Subcutaneous abdominal adipose tissue (tissue), 5 donors: ENCODE measurements around the gene GPSM1.

Experiments used
- H3K27ac ChIP-seq: one replicate; pipeline ENCODE4 v1.7.0; 2013; ENCODE audit warnings: low read depth, mild to moderate bottlenecking, inconsistent platforms, low read length, moderate library complexity
- H3K27me3 ChIP-seq, 5 donors: one replicate each; pipeline ENCODE4 v1.7.0; 2013; ENCODE audit warnings: low read length in 5 of 5, inconsistent platforms in 1 of 5; ENCODE audit not compliant: control insufficient read depth in 5 of 5, insufficient read depth in 4 of 5
- H3K36me3 ChIP-seq, 5 donors: one replicate each; pipeline ENCODE4 v1.7.0; 2013; ENCODE audit warnings: low read length in 5 of 5; ENCODE audit not compliant: control insufficient read depth in 5 of 5, insufficient read depth in 5 of 5
- H3K4me1 ChIP-seq, 5 donors: one replicate each; pipeline ENCODE4 v1.7.0; 2013; ENCODE audit warnings: low read length in 5 of 5, mild to moderate bottlenecking in 3 of 5, moderate library complexity in 1 of 5; ENCODE audit not compliant: control insufficient read depth in 5 of 5, insufficient read depth in 5 of 5
- H3K4me3 ChIP-seq, 5 donors: one replicate each; pipeline ENCODE4 v1.7.0; 2013; ENCODE audit warnings: low read length in 5 of 5, low read depth in 1 of 5
- H3K9ac ChIP-seq, 5 donors: one replicate each; pipeline ENCODE4 v1.7.0; 2013; ENCODE audit warnings: low read length in 5 of 5, mild to moderate bottlenecking in 4 of 5, moderate library complexity in 3 of 5
- H3K9me3 ChIP-seq, 5 donors: one replicate each; pipeline ENCODE4 v1.7.0; 2013; ENCODE audit warnings: low read length in 5 of 5; ENCODE audit not compliant: control insufficient read depth in 5 of 5
- donor health status: healthy.
- donor health status: healthy.
- donor health status: healthy.
- donor health status: healthy.
- donor health status: healthy.

The GPSM1 gene

DNA sequence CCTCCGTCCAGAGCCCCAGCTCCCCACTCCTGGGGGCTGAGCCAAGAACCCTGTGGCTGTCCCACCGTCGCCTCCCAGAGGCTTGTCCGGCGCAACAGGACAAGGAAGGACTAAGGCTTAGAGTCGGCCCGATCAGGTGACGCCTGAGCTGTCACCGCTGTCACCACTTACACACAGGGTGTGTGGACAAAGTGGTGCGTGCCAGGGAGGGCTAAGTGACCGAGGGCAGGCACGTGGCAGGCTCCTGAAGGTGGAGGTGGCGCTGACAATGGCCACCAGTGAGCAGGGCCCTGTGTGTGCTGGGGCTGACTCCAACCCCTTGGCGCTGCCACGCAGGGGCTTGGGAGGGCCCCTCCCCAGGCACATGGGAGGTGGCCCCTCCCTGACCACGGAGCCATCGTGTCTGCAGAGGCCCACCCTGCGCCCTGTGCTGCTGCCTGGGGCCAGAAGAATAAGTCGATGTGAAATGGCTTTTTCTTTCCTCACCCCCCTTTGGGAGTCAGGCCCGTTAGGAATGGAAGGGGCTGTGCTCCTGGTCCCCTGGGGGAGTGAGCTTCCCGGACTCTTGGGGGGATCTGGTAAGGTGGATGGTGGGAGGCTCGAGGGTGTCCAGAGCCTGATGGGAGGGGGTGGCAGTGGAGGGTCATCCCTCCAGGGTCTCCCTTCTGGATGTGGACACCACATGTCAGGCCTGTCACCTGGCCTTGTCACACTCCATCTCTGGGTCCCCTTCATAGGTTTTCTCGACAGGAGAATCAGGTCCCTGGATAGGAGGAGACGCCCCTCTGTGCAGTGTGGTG, 2.6 kb upstream of the GPSM1 start:
- H3K27ac ChIP-seq, result no peak overlapping the region
- H3K9ac ChIP-seq, result no peak overlapping the region
- no peaks in the 10 kb centered on the region for H3K9me3 ChIP-seq
- H3K4me3 ChIP-seq, result no peak overlapping the region
- H3K27me3 ChIP-seq, result peaks cover 0 to 31% (median 13%) of the 10 kb centered on the region in 5 donors
- H3K4me1 ChIP-seq, result peaks cover 0 to 28% (median 27%) of the 10 kb centered on the region in 5 donors
- no peaks in the 10 kb centered on the region for H3K36me3 ChIP-seq

DNA sequence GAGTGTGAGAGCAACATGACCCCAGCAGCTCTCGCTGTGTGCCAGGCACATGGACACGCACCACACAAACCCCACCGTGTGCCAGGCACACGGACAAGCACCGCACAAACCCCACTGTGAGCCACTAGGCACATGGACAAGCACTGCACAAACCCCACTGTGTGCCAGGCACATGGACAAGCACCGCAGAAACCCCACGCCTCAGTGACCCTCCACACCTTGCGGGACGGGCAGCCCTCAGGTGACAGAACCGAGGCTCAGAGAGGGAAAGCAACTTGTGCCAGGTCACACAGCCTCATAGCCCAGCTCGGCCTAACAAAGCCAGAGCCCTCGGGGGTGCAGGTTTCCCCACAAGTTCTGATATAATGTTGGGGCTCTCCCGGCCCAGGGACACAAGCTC, 2.0 kb upstream of the GPSM1 start:
- Histone ChIP-seq H3K27me3 (peaks cover 0 to 31% (median 13%) of the 10 kb centered on the region in 5 donors), H3K27ac (no peak overlapping the region), H3K9ac (no peak overlapping the region), H3K4me1 (peaks cover 0 to 28% (median 27%) of the 10 kb centered on the region in 5 donors), H3K36me3 (no peaks in the 10 kb centered on the region), H3K9me3 (no peaks in the 10 kb centered on the region), H3K4me3 (no peak overlapping the region)

DNA sequence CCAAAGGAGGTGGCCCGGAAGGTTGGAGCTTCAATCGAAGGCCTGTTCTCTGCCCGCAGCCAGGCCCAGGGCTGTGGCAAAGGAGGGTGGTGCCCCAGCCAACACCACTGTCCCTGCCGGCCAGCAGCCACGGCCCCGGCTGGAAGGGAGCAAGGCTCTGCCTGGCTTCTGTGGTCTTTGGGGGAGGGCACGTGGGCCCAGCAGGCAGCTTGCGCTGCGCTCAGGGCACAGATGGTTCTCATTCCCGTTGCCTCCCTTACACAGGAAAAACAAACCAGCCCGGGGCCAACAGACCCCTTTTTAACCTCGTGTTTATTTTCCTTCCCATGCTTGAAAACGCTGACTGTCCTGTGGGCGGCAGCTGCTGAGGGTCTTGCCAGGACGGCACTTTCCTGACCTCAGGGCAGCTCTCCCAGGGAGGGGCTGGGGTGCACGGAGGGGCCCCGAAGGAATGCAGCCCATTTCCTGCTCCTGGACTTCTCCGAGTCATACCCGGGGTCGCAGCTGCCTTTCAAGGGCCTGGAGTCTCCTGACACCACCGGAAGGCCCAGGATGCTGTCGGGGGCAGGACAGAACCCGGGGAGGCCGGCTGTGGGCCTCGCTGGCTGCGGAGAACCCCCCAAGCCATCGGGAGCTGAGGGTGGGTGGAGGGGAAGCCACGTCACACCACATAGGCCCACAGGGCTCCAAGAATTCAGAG, 1.1 kb upstream of the GPSM1 start:
- peak overlapping the region in 1 of 5 donors; percentile 56 for H3K4me3 ChIP-seq
- no peaks in the 10 kb centered on the region for H3K9me3 ChIP-seq
- H3K36me3 ChIP-seq, result no peaks in the 10 kb centered on the region
- H3K27ac ChIP-seq, result no peak overlapping the region
- peaks cover 0 to 28% (median 27%) of the 10 kb centered on the region in 5 donors for H3K4me1 ChIP-seq
- peak overlapping the region in 2 of 5 donors; percentile 4 to 39 for H3K9ac ChIP-seq
- H3K27me3 ChIP-seq, result peaks cover 0 to 31% (median 13%) of the 10 kb centered on the region in 5 donors

DNA sequence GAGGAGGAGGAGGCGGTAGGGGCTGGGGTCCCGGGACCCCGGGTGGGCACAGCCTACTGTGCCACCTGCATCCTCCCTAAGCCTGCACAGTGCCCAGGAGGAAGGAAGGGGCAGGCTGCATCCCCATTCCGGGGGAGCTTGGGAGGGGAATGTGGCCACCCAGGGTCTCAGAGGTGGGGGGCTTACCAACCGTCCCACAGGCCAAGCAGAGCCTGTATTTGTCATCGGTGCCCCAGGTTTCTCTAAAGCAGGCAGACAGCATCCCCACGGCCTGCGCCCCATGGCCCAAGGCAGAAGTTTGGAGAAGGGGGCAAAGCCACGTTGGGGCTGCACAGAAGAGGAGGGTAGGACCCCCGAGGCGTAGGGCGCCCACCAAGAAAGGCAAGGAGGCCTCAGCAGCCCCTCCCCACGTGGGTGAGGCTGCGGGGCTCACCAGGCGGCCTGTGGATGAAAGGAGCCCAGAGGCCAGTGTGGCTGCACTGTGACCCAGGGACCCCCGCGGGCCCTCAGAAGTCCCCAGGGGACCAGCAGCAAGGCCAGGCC, 507 bp upstream of the GPSM1 start:
- H3K27ac ChIP-seq, result no peak overlapping the region
- no peaks in the 10 kb centered on the region for H3K9me3 ChIP-seq
- H3K4me3 ChIP-seq, result peak overlapping the region in 3 of 5 donors; percentile 17 to 56 (median 52)
- peaks cover 0 to 31% (median 13%) of the 10 kb centered on the region in 5 donors for H3K27me3 ChIP-seq
- no peaks in the 10 kb centered on the region for H3K36me3 ChIP-seq
- H3K4me1 ChIP-seq, result peaks cover 0 to 28% (median 27%) of the 10 kb centered on the region in 5 donors
- H3K9ac ChIP-seq, result peak overlapping the region in 2 of 5 donors; percentile 39 to 69

DNA sequence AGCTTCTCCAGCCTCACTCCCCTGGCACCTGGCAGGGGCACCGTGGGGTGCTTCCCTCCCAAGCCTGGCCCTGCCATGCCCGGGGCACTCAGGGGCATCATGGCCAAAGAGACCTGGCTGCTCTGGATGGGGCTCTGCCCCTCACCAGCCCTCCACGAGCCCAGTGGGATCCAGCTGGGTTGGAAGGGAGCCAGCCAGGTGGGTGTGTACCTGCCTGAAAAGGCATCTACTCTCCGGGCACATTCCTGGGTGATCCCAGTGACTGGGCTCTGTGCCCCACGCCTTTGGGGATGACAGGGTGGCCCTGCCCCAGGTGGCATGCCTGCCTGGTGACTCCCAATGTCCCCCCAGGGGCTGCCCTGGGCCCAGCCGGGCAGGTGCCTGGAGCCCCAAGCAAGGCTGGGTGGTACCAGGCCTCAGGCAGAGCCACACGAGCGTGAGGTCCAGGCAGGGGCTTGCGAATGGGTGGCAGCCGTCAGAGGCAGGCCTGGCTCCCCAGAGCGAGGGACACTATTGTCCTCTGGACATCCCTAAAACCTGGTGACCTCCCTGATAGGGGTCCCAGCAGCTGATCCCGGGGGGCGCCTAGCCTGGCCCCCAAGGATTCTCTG, 777 bp downstream of the GPSM1 start:
- Histone ChIP-seq H3K27me3 (peaks cover 0 to 25% (median 12%) of the 10 kb centered on the region in 5 donors), H3K36me3 (peaks cover 0 to 5% (median 0%) of the 10 kb centered on the region in 5 donors), H3K9me3 (no peaks in the 10 kb centered on the region), H3K4me3 (peak overlapping the region in 4 of 5 donors; percentile 45 to 66 (median 58)), H3K4me1 (peaks cover 0 to 28% (median 27%) of the 10 kb centered on the region in 5 donors), H3K9ac (peak overlapping the region in 3 of 5 donors; percentile 63 to 77 (median 76)), H3K27ac (no peak overlapping the region)

DNA sequence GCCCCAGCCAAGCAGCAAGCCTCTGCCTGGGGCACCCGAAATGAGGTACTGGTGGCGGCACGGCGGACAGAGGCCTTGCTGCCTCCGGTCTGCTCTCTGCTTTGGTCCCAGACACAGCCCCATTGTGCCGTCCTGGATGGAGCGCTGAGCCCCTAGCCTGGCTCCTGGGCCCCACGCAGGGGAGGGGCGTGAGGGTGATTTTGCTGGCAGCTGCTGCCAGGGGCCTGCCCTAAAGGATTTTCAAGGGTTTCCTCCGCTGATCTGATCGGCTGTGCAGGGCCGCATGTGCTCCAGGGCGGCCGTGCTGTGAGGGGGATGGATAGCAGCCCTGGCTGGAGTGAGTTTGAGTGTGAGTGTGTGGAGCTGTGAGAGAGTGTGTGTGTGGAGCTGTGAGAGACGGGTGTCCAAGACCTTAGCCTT, 1.3 kb downstream of the GPSM1 start:
- H3K9me3 ChIP-seq, result no peaks in the 10 kb centered on the region
- H3K4me3 ChIP-seq, result peak overlapping the region in 3 of 5 donors; percentile 57 to 66 (median 59)
- peaks cover 0 to 20% (median 10%) of the 10 kb centered on the region in 5 donors for H3K27me3 ChIP-seq
- H3K9ac ChIP-seq, result peak overlapping the region in 3 of 5 donors; percentile 63 to 77 (median 76)
- H3K27ac ChIP-seq, result no peak overlapping the region
- H3K36me3 ChIP-seq, result peaks cover 0 to 5% (median 0%) of the 10 kb centered on the region in 5 donors
- peaks cover 0 to 28% (median 27%) of the 10 kb centered on the region in 5 donors for H3K4me1 ChIP-seq

DNA sequence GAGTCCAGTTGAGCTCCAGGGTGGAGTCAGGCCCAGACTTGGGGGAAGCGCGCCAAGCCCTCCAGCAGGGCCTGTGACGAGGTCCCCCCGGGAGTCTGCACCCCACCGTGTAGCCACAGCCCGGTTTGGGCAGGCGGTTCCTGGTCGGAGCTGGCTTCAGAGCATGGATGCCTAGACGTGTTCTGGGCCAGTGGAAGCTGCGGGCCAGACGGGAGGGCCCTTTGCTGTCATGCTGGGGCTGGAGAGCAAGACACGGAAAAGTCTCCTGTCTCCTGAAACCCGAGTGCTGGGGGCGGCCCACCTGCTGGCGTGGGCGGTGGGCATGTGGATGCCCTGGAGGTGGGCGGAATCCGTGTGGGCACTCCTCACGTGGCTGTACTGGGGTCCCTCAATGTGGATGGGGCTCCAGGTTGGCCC, 1.9 kb downstream of the GPSM1 start:
- Histone ChIP-seq H3K4me3 (peak overlapping the region in 1 of 5 donors; percentile 66), H3K27ac (no peak overlapping the region), H3K9ac (peak overlapping the region in 1 of 5 donors; percentile 63)

DNA sequence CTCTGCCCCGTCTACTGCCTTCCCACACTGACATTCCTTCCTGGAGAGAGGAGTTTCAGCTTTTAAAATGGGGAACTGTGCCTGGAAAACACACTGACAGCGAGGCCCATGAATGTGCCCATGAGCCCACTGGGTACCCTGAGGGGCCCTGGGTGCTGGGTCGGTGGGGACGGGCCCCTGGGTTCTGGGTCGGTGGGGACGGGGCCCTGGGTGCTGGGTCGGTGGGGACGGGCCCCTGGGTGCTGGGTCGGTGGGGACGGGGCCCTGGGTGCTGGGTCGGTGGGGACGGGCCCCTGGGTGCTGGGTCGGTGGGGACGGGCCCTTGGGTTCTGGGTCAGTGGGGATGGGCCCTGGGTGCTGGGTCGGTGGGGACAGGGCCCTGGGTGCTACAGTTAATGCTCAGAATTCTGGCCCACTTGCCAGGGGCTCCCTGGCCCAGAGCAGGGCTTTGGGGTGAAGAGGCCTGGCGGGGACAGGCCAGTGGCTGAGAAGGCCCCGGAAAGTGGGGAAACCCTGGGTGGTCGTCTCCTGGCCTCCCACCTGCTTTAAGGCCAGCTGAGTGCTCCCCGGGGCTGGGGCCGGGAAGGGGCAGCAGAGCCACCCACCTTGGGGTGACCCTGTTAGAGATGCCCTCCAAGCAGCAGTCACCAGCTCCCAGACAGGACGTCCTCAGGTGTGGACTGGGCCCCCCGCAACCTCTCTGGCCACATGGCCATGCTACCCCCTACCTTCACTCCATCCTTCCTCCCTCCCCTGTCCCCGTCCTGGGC, 2.5 kb downstream of the GPSM1 start:
- Histone ChIP-seq H3K27me3 (peaks cover 0 to 16% (median 7%) of the 10 kb centered on the region in 5 donors), H3K27ac (no peak overlapping the region), H3K4me3 (no peak overlapping the region), H3K9me3 (no peaks in the 10 kb centered on the region), H3K9ac (no peak overlapping the region), H3K36me3 (peaks cover 0 to 5% (median 0%) of the 10 kb centered on the region in 5 donors), H3K4me1 (peaks cover 0 to 28% (median 27%) of the 10 kb centered on the region in 5 donors)

More for the DNA sequence above, 1.9 kb downstream of the GPSM1 start:
- H3K9me3 ChIP-seq, result no peaks in the 10 kb centered on the region
- peaks cover 0 to 20% (median 8%) of the 10 kb centered on the region in 5 donors for H3K27me3 ChIP-seq
- peaks cover 0 to 5% (median 0%) of the 10 kb centered on the region in 5 donors for H3K36me3 ChIP-seq
- H3K4me1 ChIP-seq, result peaks cover 0 to 28% (median 27%) of the 10 kb centered on the region in 5 donors

DNA sequence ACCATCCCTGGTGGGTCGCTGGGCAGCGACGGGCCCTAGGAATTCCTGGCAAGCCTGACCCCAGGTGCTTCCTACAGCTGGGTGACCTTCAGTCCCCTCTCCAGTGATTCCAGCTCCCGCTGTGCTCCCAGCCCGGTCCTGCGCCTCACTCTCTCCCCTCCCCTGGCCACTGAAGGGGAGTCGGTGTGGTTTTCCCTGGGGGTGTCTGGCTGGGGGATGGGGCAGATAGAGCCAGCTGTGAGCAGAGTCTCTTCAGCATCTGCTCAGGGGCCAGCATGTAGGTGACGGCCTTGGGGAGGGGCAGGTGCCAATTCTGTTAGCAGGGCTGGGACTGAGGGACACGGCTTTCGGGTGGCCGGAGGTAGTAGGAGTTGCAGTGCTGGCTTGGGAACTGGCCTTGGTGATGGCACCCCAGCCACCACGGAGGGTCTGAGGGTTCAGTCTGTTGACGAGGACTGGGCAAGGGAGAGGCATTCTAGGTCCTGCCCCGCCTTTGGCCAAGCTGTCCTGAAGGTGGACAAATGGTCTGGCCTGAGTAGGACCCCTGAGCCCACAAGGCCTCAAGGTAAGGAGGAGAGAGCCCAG, 3.2 kb downstream of the GPSM1 start:
- peaks cover 0 to 5% (median 0%) of the 10 kb centered on the region in 5 donors for H3K36me3 ChIP-seq
- no peak overlapping the region for H3K9ac ChIP-seq
- peaks cover 0 to 13% (median 3%) of the 10 kb centered on the region in 5 donors for H3K27me3 ChIP-seq
- H3K9me3 ChIP-seq, result no peaks in the 10 kb centered on the region
- H3K27ac ChIP-seq, result no peak overlapping the region
- no peak overlapping the region for H3K4me3 ChIP-seq
- peaks cover 0 to 28% (median 27%) of the 10 kb centered on the region in 5 donors for H3K4me1 ChIP-seq
